ENCODE data around the gene PPFIA1. TPM values are rescaled to one million over a fixed set of nuclear protein-coding genes. Genes with fewer than 3 reads are reported as not detected.

The PPFIA1 gene
- total RNA-seq, 1 donor from 2014 or later: 38.6 TPM

GRCh38 chr11:70314730-70315129 lies 44.2 kb downstream of the PPFIA1 start:
- no peak for TF ChIP-seq CTCF (IDR thresholded peaks at IDR 0.05; ENCODE audit: insufficient read depth, low read length, poor library complexity, severe bottlenecking)
- Histone ChIP-seq H3K4me3 (ENCODE audit: low read depth, low read length) (no peak overlapping the region), H3K36me3 (ENCODE audit: control insufficient read depth, insufficient read depth, low read length) (no peaks in the 10 kb centered on the region), H3K27me3 (ENCODE audit: control insufficient read depth, insufficient read depth, low read length) (no peaks in the 10 kb centered on the region)
- peak; percentile 39 for DNase-seq (ENCODE audit: low read depth)

- no peak for TF ChIP-seq CTCF (IDR thresholded peaks at IDR 0.05; ENCODE audit: insufficient read depth, low read length, poor library complexity, severe bottlenecking)
Observed at GRCh38 chr11:70315716-70316115, 45.2 kb downstream of the PPFIA1 start.

GRCh38 chr11:70317581-70318305 lies 47.3 kb downstream of the PPFIA1 start:
- TF ChIP-seq CTCF (IDR thresholded peaks at IDR 0.05; ENCODE audit: insufficient read depth, low read length, poor library complexity, severe bottlenecking): no peak
- Histone ChIP-seq H3K4me3 (ENCODE audit: low read depth, low read length) (no peak overlapping the region), H3K27me3 (ENCODE audit: control insufficient read depth, insufficient read depth, low read length) (no peaks in the 10 kb centered on the region), H3K36me3 (ENCODE audit: control insufficient read depth, insufficient read depth, low read length) (no peaks in the 10 kb centered on the region)
- DNase-seq (ENCODE audit: low read depth): no peak

More at GRCh38 chr11:70315716-70316115, 45.2 kb downstream of the PPFIA1 start:
- Histone ChIP-seq H3K4me3 (ENCODE audit: low read depth, low read length) (no peak overlapping the region), H3K27me3 (ENCODE audit: control insufficient read depth, insufficient read depth, low read length) (no peaks in the 10 kb centered on the region), H3K36me3 (ENCODE audit: control insufficient read depth, insufficient read depth, low read length) (no peaks in the 10 kb centered on the region)
- no peak for DNase-seq (ENCODE audit: low read depth)

- no peak for TF ChIP-seq CTCF (IDR thresholded peaks at IDR 0.05; ENCODE audit: insufficient read depth, low read length, poor library complexity, severe bottlenecking)
- H3K27me3 ChIP-seq (ENCODE audit: control insufficient read depth, insufficient read depth, low read length): no peaks in the 10 kb centered on the region
- H3K36me3 ChIP-seq (ENCODE audit: control insufficient read depth, insufficient read depth, low read length): no peaks in the 10 kb centered on the region
- no peak for DNase-seq (ENCODE audit: low read depth)
- H3K4me3 ChIP-seq (ENCODE audit: low read depth, low read length): no peak overlapping the region
Observed at GRCh38 chr11:70319396-70320076, 49.0 kb downstream of the PPFIA1 start.

GRCh38 chr11:70322666-70323065 lies 52.2 kb downstream of the PPFIA1 start:
- no peak overlapping the region for H3K4me3 ChIP-seq (ENCODE audit: low read depth, low read length)

More at GRCh38 chr11:70322666-70323065, 52.2 kb downstream of the PPFIA1 start:
- H3K27me3 ChIP-seq (ENCODE audit: control insufficient read depth, insufficient read depth, low read length): no peaks in the 10 kb centered on the region
- H3K36me3 ChIP-seq (ENCODE audit: control insufficient read depth, insufficient read depth, low read length): no peaks in the 10 kb centered on the region
- no peak for DNase-seq (ENCODE audit: low read depth)
- TF ChIP-seq CTCF (IDR thresholded peaks at IDR 0.05; ENCODE audit: insufficient read depth, low read length, poor library complexity, severe bottlenecking): no peak
